ENCODE results near the gene STAG1. TPM values are rescaled to one million over a fixed set of nuclear protein-coding genes. Genes with fewer than 3 reads are reported as not detected.

Gene STAG1
- total and polyA plus RNA-seq, 2 experiments from 2014 or later = 9.0 to 21.9 TPM

- TF ChIP-seq ETS1 (IDR thresholded peaks at IDR 0.05) = no peak
- TF ChIP-seq EZH2phosphoT487 (IDR thresholded peaks at IDR 0.05; ENCODE audit: unreplicated experiment) = no peak
- no peak for TF ChIP-seq ZNF331 (CRISPR knock-in tag; IDR thresholded peaks at IDR 0.05; ENCODE audit: low read depth)
Measured at GRCh38 chr3:136685882-136686281, 66.3 kb downstream of the STAG1 start (continued).

- Histone ChIP-seq H3K79me2 (replicated peaks; ENCODE audit: insufficient read depth) (peaks cover 82% of the 10 kb centered on the region), H3K4me2 (no peak overlapping the region), H2AFZ (no peak overlapping the region), H3K27ac (ENCODE audit: low read depth) (no peak overlapping the region), H3K36me3 (ENCODE audit: insufficient read depth) (no peaks in the 10 kb centered on the region), H4K20me1 (replicated peaks; ENCODE audit: insufficient read depth) (peaks cover 4% of the 10 kb centered on the region; the same call in 1 of the 2 replicates), H3K4me1 (ENCODE audit: insufficient read depth) (no peaks in the 10 kb centered on the region), H3K27me3 (ENCODE audit: insufficient read depth) (no peaks in the 10 kb centered on the region), H3F3A (replicated peaks; ENCODE audit: low read depth) (no peaks in the 10 kb centered on the region), H3K9me2 (ENCODE audit: insufficient read depth) (no peaks in the 10 kb centered on the region), H3K4me3 (no peak overlapping the region)
- DNase-seq (ENCODE audit: low spot score) = no peak
- no peak overlapping the region for H3K4me3 Mint-ChIP-seq
- ATAC-seq = no peak
- no peak overlapping the region for H3K27ac Mint-ChIP-seq
- no peak for TF ChIP-seq ZNF331 (CRISPR knock-in tag; IDR thresholded peaks at IDR 0.05; ENCODE audit: low read depth)
- TF ChIP-seq CTCF (conservative IDR thresholded peaks at IDR 0.05; ENCODE audit: low read depth in 2 of 2) = no peak
- no peak for TF ChIP-seq NANOG (IDR thresholded peaks at IDR 0.05; ENCODE audit: borderline replicate concordance)
- TF ChIP-seq JUNB (IDR thresholded peaks at IDR 0.05; ENCODE audit: unreplicated experiment) = no peak
- TF ChIP-seq POLR2AphosphoS5 (IDR thresholded peaks at IDR 0.05; ENCODE audit: low read depth) = no peak
- TF ChIP-seq ZNF114 (CRISPR knock-in tag; IDR thresholded peaks at IDR 0.05) = no peak
- no peak for TF ChIP-seq CREB1 (CRISPR knock-in tag; IDR thresholded peaks at IDR 0.05; ENCODE audit: low read depth)
- no peak for TF ChIP-seq ZNF462 (CRISPR knock-in tag; IDR thresholded peaks at IDR 0.05)
- no peak for TF ChIP-seq REST (IDR thresholded peaks at IDR 0.05; ENCODE audit: unreplicated experiment)
- TF ChIP-seq EZH2phosphoT487 (IDR thresholded peaks at IDR 0.05; ENCODE audit: unreplicated experiment) = no peak
- no peak for TF ChIP-seq EZH2 (IDR thresholded peaks at IDR 0.05; ENCODE audit: low read depth, unreplicated experiment)
- H3K27me3 Mint-ChIP-seq (ENCODE audit: insufficient read depth, low read depth, poor library complexity) = peaks cover 2% of the 10 kb centered on the region
- H3K4me1 Mint-ChIP-seq = peaks cover 5% of the 10 kb centered on the region; the same call in 2 of the 3 replicates
- no peaks in the 10 kb centered on the region; the same call in 2 of the 3 replicates for H3K9me3 Mint-ChIP-seq
- H3K36me3 Mint-ChIP-seq (ENCODE audit: low read depth) = no peaks in the 10 kb centered on the region
Measured at GRCh38 chr3:136682740-136683312, 69.4 kb downstream of the STAG1 start.
